Breast epithelium (tissue), 3 donors: ENCODE measurements around the gene TRAF5.

Source experiments
- CTCF ChIP-seq, 3 donors: fragments of 450-650 bp; IDR thresholded peaks; one replicate each; pipeline ENCODE4 v1.5.1; 2016 to 2017; ENCODE audit warnings: antibody characterized with exemption in 3 of 3, mild to moderate bottlenecking in 3 of 3, moderate library complexity in 3 of 3
- POLR2A ChIP-seq: fragments of 450-650 bp; IDR thresholded peaks from one replicate; pipeline ENCODE4 v1.6.1; 2016; ENCODE audit warnings: antibody characterized with exemption, mild to moderate bottlenecking, moderate library complexity
- POLR2AphosphoS5 ChIP-seq, 3 donors: sonication (generic); formaldehyde crosslinking; IDR thresholded peaks; one replicate each; pipeline ENCODE4 v1.6.1; 2017; ENCODE audit warnings: antibody characterized with exemption in 3 of 3

DNA sequence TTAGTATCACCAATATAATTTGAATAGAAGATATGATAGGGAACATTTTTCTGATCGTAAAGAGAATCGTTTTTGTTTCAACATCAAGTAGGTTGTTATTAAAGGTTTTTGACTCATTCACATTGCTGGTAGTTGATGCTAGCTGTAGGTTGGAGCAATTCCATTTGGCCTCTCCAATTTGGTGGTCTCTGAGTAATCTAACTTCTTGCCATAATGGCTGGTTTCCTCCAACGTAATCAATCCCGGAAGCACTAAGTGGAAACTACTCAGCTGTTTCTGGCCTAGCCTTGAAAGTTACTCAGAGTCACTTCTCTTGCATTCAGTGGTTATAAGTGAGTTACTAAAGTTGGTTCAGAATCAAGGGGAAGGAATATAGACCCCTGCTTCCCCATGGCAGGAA is 41.4 kb upstream of the TRAF5 start:
- TF ChIP-seq CTCF (IDR thresholded peaks at IDR 0.05) (no peak), POLR2AphosphoS5 (IDR thresholded peaks at IDR 0.05) (no peak), POLR2A (no peak)
